ENCODE measurements around the gene CACNA2D2.

DNA sequence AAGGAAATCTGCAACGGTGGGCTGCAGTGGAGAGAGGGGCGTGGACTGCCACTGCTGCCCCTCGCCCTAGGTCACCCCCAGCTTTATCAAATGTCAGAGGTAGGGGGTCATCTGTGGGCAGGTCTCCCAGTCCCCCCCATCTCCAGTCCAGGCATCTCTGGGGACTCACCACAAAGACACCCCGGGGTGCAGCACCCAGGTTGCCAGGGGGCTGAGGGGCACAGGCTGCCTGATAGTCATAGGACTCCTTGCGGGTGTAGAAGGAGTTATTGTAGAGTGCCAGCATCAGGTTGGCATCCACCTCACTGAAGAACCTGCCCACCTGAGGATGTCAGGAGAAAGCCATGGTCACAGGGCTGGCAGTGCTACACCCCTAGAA lies 137.6 kb downstream of the CACNA2D2 start:
- TF ChIP-seq CTCF (IDR thresholded peaks at IDR 0.05) (no peak), POLR2A (IDR thresholded peaks at IDR 0.05) (no peak), POLR2AphosphoS5 (IDR thresholded peaks at IDR 0.05; ENCODE audit: insufficient read depth in 1 of 2, low read depth in 1 of 2) (no peak)
